ENCODE data around the gene PLCH1.

The PLCH1 gene

GRCh38 chr3:155744626-155745324 lies at the start of gene PLCH1:
TSS of gene PLCH1 (minus strand) at chr3:155745071. CDS start at chr3:155704224, 40,847 bp downstream.
- peak in 1 of 3 donors; percentile 17 for DNase-seq (ENCODE audit: low read depth in 3 of 3)

- no peak for DNase-seq (ENCODE audit: low read depth in 3 of 3)
Observed at GRCh38 chr3:155792532-155792931, 47.7 kb upstream of the PLCH1 start.

- DNase-seq (ENCODE audit: low read depth in 3 of 3), result no peak
Observed at GRCh38 chr3:155791190-155791589, 46.3 kb upstream of the PLCH1 start.

GRCh38 chr3:155790272-155790925 lies 45.5 kb upstream of the PLCH1 start:
- no peak for DNase-seq (ENCODE audit: low read depth in 3 of 3)

- no peak for DNase-seq (ENCODE audit: low read depth in 3 of 3)
Observed at GRCh38 chr3:155785662-155786295, 40.9 kb upstream of the PLCH1 start.

- no peak for DNase-seq (ENCODE audit: low read depth in 3 of 3)
Observed at GRCh38 chr3:155782390-155782953, 37.6 kb upstream of the PLCH1 start.

- no peak for DNase-seq (ENCODE audit: low read depth in 3 of 3)
Observed at GRCh38 chr3:155780291-155780690, 35.4 kb upstream of the PLCH1 start.

- no peak for DNase-seq (ENCODE audit: low read depth in 3 of 3)
Observed at GRCh38 chr3:155778462-155778861, 33.6 kb upstream of the PLCH1 start.

GRCh38 chr3:155772801-155773200 lies 27.9 kb upstream of the PLCH1 start:
- no peak for DNase-seq (ENCODE audit: low read depth in 3 of 3)

GRCh38 chr3:155771126-155771525 lies 26.3 kb upstream of the PLCH1 start:
- no peak for DNase-seq (ENCODE audit: low read depth in 3 of 3)

- no peak for DNase-seq (ENCODE audit: low read depth in 3 of 3)
Observed at GRCh38 chr3:155766206-155766605, 21.3 kb upstream of the PLCH1 start.

- DNase-seq (ENCODE audit: low read depth in 3 of 3), result no peak
Observed at GRCh38 chr3:155763870-155764463, 19.1 kb upstream of the PLCH1 start.

- no peak for DNase-seq (ENCODE audit: low read depth in 3 of 3)
Observed at GRCh38 chr3:155760653-155761052, 15.8 kb upstream of the PLCH1 start.

GRCh38 chr3:155757577-155757976 lies 12.7 kb upstream of the PLCH1 start:
- DNase-seq (ENCODE audit: low read depth in 3 of 3), result no peak

- DNase-seq (ENCODE audit: low read depth in 3 of 3), result no peak
Observed at GRCh38 chr3:155753038-155753639, 8.3 kb upstream of the PLCH1 start.

GRCh38 chr3:155748611-155749365 lies 3.9 kb upstream of the PLCH1 start:
- no peak for DNase-seq (ENCODE audit: low read depth in 3 of 3)

GRCh38 chr3:155747946-155748290 lies 3.0 kb upstream of the PLCH1 start:
- no peak for DNase-seq (ENCODE audit: low read depth in 3 of 3)

GRCh38 chr3:155747286-155747945 lies 2.5 kb upstream of the PLCH1 start:
- DNase-seq (ENCODE audit: low read depth in 3 of 3), result no peak

- DNase-seq (ENCODE audit: low read depth in 3 of 3), result no peak
Observed at GRCh38 chr3:155746703-155747102, 1.8 kb upstream of the PLCH1 start.

- no peak for DNase-seq (ENCODE audit: low read depth in 3 of 3)
Observed at GRCh38 chr3:155745795-155746550, 1.1 kb upstream of the PLCH1 start.
